ENCODE data around the gene MSH2.
A peak's percentile ranks its signal among the peaks of the same experiment; 100 is the strongest.

MSH2 gene

GRCh38 chr2:47479863-47480262 is 76.9 kb downstream of the MSH2 start:
- no peaks in the 10 kb centered on the region for H3K4me1 Mint-ChIP-seq
- H3K36me3 Mint-ChIP-seq, result peaks cover 29% of the 10 kb centered on the region
- ATAC-seq (ENCODE audit: low read depth) (no peak), DNase-seq (ENCODE audit: low spot score in 2 of 2) (no peak)
- no peaks in the 10 kb centered on the region for H3K9me3 Mint-ChIP-seq
- no peak overlapping the region for H3K27ac Mint-ChIP-seq
- no peaks in the 10 kb centered on the region for H3K27me3 Mint-ChIP-seq
- H3K4me3 Mint-ChIP-seq, result no peak overlapping the region

- peaks cover 8% of the 10 kb centered on the region for H3K4me1 Mint-ChIP-seq
- H3K27ac Mint-ChIP-seq, result no peak overlapping the region
- H3K9me3 Mint-ChIP-seq, result no peaks in the 10 kb centered on the region
- no peak for ATAC-seq (ENCODE audit: low read depth)
- H3K27me3 Mint-ChIP-seq, result no peaks in the 10 kb centered on the region
- no peak overlapping the region for H3K4me3 Mint-ChIP-seq
- H3K36me3 Mint-ChIP-seq, result peaks cover 19% of the 10 kb centered on the region
- DNase-seq (ENCODE audit: low spot score in 2 of 2), result no peak
These were observed 80.2 kb downstream of the MSH2 start for GRCh38 chr2:47483191-47483590.

- H3K36me3 Mint-ChIP-seq, result peaks cover 19% of the 10 kb centered on the region
These were observed 81.4 kb downstream of the MSH2 start for GRCh38 chr2:47484396-47484795.

GRCh38 chr2:47485177-47485576 is 82.2 kb downstream of the MSH2 start:
- DNase-seq (ENCODE audit: low spot score in 2 of 2), result no peak
- H3K4me3 Mint-ChIP-seq, result no peak overlapping the region
- H3K4me1 Mint-ChIP-seq, result peaks cover 8% of the 10 kb centered on the region
- no peak for ATAC-seq (ENCODE audit: low read depth)
- H3K9me3 Mint-ChIP-seq, result no peaks in the 10 kb centered on the region
- H3K27me3 Mint-ChIP-seq, result no peaks in the 10 kb centered on the region
- no peak overlapping the region for H3K27ac Mint-ChIP-seq
- H3K36me3 Mint-ChIP-seq, result peaks cover 19% of the 10 kb centered on the region

More at GRCh38 chr2:47484396-47484795, 81.4 kb downstream of the MSH2 start:
- no peaks in the 10 kb centered on the region for H3K9me3 Mint-ChIP-seq
- ATAC-seq (ENCODE audit: low read depth), result no peak
- H3K4me3 Mint-ChIP-seq, result no peak overlapping the region
- no peaks in the 10 kb centered on the region for H3K27me3 Mint-ChIP-seq
- no peak for DNase-seq (ENCODE audit: low spot score in 2 of 2)
- peaks cover 8% of the 10 kb centered on the region for H3K4me1 Mint-ChIP-seq
- no peak overlapping the region for H3K27ac Mint-ChIP-seq

- no peak for ATAC-seq (ENCODE audit: low read depth)
- DNase-seq (ENCODE audit: low spot score in 2 of 2), result no peak
- Mint-ChIP-seq H3K27ac (no peak overlapping the region), H3K36me3 (peaks cover 15% of the 10 kb centered on the region), H3K9me3 (no peaks in the 10 kb centered on the region), H3K27me3 (no peaks in the 10 kb centered on the region), H3K4me1 (peaks cover 8% of the 10 kb centered on the region), H3K4me3 (no peak overlapping the region)
These were observed 82.9 kb downstream of the MSH2 start for GRCh38 chr2:47485751-47486300.

- ATAC-seq (ENCODE audit: low read depth) (peak; percentile 94), DNase-seq (ENCODE audit: low spot score in 2 of 2) (peak in 1 of 2 donors; percentile 5)
- H3K4me1 Mint-ChIP-seq, result peaks cover 8% of the 10 kb centered on the region
- H3K4me3 Mint-ChIP-seq, result no peak overlapping the region
- no peaks in the 10 kb centered on the region for H3K27me3 Mint-ChIP-seq
- H3K27ac Mint-ChIP-seq, result peak overlapping the region; percentile 18
- peaks cover 11% of the 10 kb centered on the region for H3K36me3 Mint-ChIP-seq
- no peaks in the 10 kb centered on the region for H3K9me3 Mint-ChIP-seq
These were observed 84.0 kb downstream of the MSH2 start for GRCh38 chr2:47486841-47487497.

GRCh38 chr2:47487498-47487875 is 84.5 kb downstream of the MSH2 start:
- DNase-seq (ENCODE audit: low spot score in 2 of 2) (no peak), ATAC-seq (ENCODE audit: low read depth) (no peak)
- Mint-ChIP-seq H3K4me1 (peaks cover 8% of the 10 kb centered on the region), H3K4me3 (no peak overlapping the region), H3K36me3 (peaks cover 9% of the 10 kb centered on the region), H3K9me3 (peaks cover 1% of the 10 kb centered on the region), H3K27ac (peak overlapping the region; percentile 18), H3K27me3 (no peaks in the 10 kb centered on the region)

GRCh38 chr2:47488870-47489584 is 86.1 kb downstream of the MSH2 start:
- Mint-ChIP-seq H3K36me3 (peaks cover 7% of the 10 kb centered on the region), H3K4me3 (no peak overlapping the region)
- no peak for ATAC-seq (ENCODE audit: low read depth)

GRCh38 chr2:47490406-47490805 is 87.5 kb downstream of the MSH2 start:
- no peak for ATAC-seq (ENCODE audit: low read depth)
- Mint-ChIP-seq H3K9me3 (peaks cover 2% of the 10 kb centered on the region), H3K4me3 (no peak overlapping the region), H3K36me3 (no peaks in the 10 kb centered on the region), H3K27me3 (peaks cover 3% of the 10 kb centered on the region), H3K4me1 (peaks cover 8% of the 10 kb centered on the region), H3K27ac (no peak overlapping the region)
- DNase-seq (ENCODE audit: low spot score in 2 of 2), result no peak

More at GRCh38 chr2:47488870-47489584, 86.1 kb downstream of the MSH2 start:
- Mint-ChIP-seq H3K4me1 (peaks cover 8% of the 10 kb centered on the region), H3K27ac (no peak overlapping the region), H3K27me3 (no peaks in the 10 kb centered on the region), H3K9me3 (peaks cover 2% of the 10 kb centered on the region)
- no peak for DNase-seq (ENCODE audit: low spot score in 2 of 2)

- DNase-seq (ENCODE audit: low spot score in 2 of 2) (no peak), ATAC-seq (ENCODE audit: low read depth) (no peak)
- Mint-ChIP-seq H3K9me3 (peaks cover 2% of the 10 kb centered on the region), H3K36me3 (no peaks in the 10 kb centered on the region), H3K4me1 (peaks cover 4% of the 10 kb centered on the region), H3K27ac (no peak overlapping the region), H3K4me3 (no peak overlapping the region), H3K27me3 (peaks cover 4% of the 10 kb centered on the region)
These were observed 90.5 kb downstream of the MSH2 start for GRCh38 chr2:47493317-47494035.

- no peak for DNase-seq (ENCODE audit: low spot score in 2 of 2)
These were observed 91.5 kb downstream of the MSH2 start for GRCh38 chr2:47494267-47495130.

GRCh38 chr2:47497843-47498460 is 95.0 kb downstream of the MSH2 start:
- H3K4me1 Mint-ChIP-seq, result peaks cover 12% of the 10 kb centered on the region
- H3K9me3 Mint-ChIP-seq, result peaks cover 5% of the 10 kb centered on the region
- DNase-seq (ENCODE audit: low spot score in 2 of 2) (no peak), ATAC-seq (ENCODE audit: low read depth) (no peak)
- H3K27ac Mint-ChIP-seq, result no peak overlapping the region
- H3K4me3 Mint-ChIP-seq, result no peak overlapping the region
- peaks cover 3% of the 10 kb centered on the region for H3K36me3 Mint-ChIP-seq
- peaks cover 8% of the 10 kb centered on the region for H3K27me3 Mint-ChIP-seq

More at GRCh38 chr2:47494267-47495130, 91.5 kb downstream of the MSH2 start:
- no peak overlapping the region for H3K4me3 Mint-ChIP-seq
- no peaks in the 10 kb centered on the region for H3K36me3 Mint-ChIP-seq
- H3K27me3 Mint-ChIP-seq, result peaks cover 4% of the 10 kb centered on the region
- H3K9me3 Mint-ChIP-seq, result peaks cover 2% of the 10 kb centered on the region
- peaks cover 4% of the 10 kb centered on the region for H3K4me1 Mint-ChIP-seq
- no peak for ATAC-seq (ENCODE audit: low read depth)
- H3K27ac Mint-ChIP-seq, result no peak overlapping the region

GRCh38 chr2:47499093-47499492 is 96.1 kb downstream of the MSH2 start:
- Mint-ChIP-seq H3K27me3 (peaks cover 8% of the 10 kb centered on the region), H3K36me3 (peaks cover 3% of the 10 kb centered on the region), H3K27ac (no peak overlapping the region), H3K4me1 (peaks cover 21% of the 10 kb centered on the region), H3K9me3 (peaks cover 5% of the 10 kb centered on the region), H3K4me3 (no peak overlapping the region)
- DNase-seq (ENCODE audit: low spot score in 2 of 2) (no peak), ATAC-seq (ENCODE audit: low read depth) (no peak)

All from memory B cell (primary cell).